Jurkat, Clone E6-1 (cell line): ENCODE data around the gene IQGAP2.
"Not testable (repeated sequence)": the region's sequence is repeated elsewhere in the genome, so short reads cannot be mapped to it uniquely, and the experiment has no call there.

Experiments used
- DNase-seq: peaks from one replicate; pipeline ENCODE4 v3.0.0-alpha.2; 2011; ENCODE audit warnings: low read depth, low spot score
- H3K4me3 ChIP-seq: 2 replicates; pipeline ENCODE4 v1.5.1; 2011; ENCODE audit warnings: mild to moderate bottlenecking, low read length, control low read depth, moderate library complexity

The IQGAP2 gene

DNA sequence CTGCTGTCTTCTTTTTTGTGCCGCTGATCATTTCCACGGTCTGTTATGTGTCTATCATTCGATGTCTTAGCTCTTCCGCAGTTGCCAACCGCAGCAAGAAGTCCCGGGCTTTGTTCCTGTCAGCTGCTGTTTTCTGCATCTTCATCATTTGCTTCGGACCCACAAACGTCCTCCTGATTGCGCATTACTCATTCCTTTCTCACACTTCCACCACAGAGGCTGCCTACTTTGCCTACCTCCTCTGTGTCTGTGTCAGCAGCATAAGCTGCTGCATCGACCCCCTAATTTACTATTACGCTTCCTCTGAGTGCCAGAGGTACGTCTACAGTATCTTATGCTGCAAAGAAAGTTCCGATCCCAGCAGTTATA is 329.9 kb downstream of the IQGAP2 start:
- H3K4me3 ChIP-seq = no peak overlapping the region
- no peak for DNase-seq

DNA sequence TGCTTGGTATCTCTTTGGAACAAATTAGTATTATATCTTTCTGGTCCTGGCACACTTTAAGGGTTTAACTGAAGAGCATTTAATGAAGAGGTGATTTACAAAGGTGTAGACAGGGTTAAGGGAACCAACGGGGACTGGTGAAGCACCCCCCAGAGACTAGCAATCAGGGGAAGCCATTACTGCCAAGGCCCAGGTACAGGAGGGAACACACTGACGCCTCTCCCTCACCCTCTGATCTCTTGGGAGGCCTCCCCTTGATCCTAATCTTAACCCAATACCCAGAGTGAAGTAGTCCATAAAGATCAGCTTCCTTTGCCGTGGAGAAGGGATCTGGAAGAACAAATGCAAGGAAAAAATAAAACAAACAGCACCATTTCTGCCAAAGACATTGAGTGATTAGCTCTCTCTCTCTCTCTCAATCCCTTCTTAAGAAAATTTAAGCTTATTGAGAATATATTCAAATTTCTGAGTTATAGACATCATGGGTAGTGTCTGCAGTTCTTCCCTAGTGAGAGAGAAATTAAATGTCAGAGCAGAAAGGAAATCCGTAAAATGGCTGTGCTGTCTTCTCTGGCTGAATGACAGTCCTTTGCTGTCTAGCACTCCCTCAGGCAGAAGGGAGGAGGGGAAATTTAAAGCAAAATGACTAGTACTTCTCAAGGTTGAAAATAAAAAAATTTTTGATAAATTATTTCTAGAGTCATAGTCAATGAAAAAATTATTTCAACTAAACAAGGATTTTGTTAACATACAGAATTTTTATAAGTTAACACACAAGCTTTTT is 332.9 kb downstream of the IQGAP2 start:
- no peak overlapping the region for H3K4me3 ChIP-seq
- no peak for DNase-seq

DNA sequence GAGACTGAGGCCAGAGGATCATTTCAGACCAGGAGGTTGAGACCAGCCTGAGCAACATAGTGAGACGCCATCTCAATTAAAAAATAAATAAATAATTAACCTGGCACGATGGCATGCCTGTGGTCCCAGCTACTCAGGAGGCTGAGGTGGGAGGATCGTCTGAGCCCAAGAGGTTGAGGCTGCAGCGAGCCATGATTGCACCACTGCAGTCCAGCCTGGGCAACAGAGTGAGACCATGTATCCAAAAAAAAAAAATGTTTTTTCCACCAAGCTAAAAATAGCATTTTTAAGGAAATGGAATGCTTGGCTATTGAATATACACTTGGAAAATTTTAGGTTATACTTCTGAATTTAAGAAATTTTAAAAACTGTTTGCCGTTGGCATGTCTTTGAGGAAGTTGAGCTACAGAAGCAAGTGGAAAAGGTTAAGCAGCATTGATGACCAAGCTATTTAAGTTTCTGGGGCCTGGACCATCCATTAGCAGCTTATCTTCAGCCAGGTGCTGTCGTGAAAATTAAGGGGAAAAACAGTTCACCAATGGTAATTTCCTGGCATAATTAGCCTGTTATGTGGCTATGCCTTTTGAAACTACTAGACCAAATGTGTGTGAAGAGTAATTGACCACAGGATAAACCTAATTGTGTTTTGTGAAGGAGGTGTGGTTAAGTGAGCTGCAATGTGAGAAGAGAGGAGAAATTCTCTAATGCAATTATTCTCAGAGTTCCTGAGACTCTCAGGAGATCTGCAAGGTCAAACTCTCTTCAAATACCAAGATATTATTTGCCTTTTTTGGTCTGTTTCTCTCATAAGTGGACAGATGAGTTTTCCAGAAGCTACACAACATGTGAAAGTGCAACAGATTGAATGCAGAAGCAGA is 333.8 kb downstream of the IQGAP2 start:
- DNase-seq = no peak
- no peak overlapping the region for H3K4me3 ChIP-seq

DNA sequence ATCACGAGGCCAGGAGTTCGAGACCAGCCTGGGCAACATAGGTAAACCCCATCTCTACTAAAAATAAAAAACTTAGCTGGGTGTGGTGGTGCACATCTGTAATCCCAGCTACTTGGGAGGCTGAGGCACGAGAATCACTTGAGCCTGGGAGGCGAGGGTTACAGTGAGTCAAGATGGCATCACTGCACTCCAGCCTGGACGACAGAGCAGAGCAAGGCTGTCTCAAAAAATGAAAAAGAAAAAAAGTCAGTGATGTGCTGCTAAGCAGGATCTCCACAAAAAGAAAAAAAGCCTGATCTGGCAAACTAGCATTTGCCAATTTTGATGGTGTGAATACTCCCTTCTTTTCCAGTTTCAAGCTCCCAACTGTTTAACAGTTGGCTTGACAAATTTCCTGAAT is 334.8 kb downstream of the IQGAP2 start:
- no peak overlapping the region for H3K4me3 ChIP-seq
- no peak for DNase-seq

DNA sequence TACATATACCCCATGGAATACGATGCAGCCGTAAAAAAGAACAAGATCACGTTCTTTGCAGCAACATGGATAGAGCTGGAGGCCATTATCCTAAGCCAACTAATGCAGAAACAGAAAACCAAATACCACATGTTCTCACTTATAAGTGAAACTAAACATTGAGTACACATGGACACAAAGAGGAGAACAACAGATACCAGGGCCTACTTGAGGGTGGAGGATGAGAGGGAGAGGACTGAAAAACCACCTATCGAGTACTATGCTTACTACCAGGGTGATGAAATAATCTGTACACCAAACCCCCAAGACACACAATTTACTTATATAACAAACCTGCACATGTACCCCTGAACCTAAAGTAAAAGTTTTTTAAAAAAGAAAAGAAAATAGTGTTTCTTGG is 338.4 kb downstream of the IQGAP2 start:
- not testable (repeated sequence) for DNase-seq, H3K4me3 ChIP-seq

DNA sequence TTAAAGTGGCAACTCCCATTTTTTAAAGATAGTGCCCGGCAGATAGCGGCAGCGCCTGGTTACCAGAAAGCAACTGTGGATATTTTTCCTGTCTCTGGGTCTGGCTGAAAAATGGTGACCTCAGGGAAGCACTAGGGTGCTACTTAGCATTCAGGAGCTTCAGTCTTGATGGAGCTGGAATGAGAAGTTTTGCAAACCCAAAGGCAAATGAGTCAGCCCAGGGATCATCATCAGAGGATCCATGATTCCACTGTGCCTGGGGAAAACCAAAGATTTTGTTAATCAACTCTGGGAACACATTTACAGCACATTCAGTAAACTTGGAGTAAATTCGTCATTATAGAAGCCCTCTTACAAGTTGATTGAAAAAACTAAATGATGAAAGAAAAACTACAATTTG is 339.5 kb downstream of the IQGAP2 start:
- no peak overlapping the region for H3K4me3 ChIP-seq
- no peak for DNase-seq

DNA sequence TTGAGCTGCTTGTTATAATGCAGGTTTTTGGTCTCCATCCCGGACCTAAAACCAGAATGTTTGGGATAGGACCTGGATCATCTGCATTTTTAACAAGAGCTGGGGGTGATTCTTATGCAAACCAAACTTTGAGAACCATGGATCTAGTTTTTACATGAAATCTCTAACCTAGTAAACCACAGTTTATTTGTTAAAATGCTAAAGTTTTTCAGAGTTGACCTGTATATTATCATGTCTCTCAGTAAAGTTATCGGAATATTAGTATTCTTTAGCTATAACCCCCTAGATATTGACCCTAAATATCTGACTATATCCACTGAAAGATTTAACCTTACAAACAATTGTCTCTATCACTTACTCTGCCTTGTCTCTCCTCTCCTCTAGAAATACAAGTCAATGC is 341.5 kb downstream of the IQGAP2 start:
- DNase-seq = no peak
- H3K4me3 ChIP-seq = no peak overlapping the region

DNA sequence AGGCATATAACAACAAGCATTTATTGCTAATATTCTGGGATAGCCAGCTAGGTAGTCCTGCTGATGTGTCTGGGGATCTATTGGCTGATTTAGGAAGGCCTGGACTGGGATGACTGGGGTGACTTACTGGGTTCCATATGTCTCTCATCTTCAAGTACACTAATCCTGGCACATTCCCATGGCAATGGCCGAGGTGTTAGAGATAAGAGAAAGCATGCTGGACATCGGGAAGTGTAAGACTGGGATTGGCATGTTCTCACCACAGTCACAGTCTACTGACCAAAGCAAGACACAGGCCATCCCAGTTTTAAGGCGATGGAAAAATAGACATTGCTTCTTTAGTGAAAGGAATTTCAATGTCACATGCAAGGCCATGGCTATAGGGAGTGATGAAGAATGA is 342.6 kb downstream of the IQGAP2 start:
- DNase-seq = no peak
- no peak overlapping the region for H3K4me3 ChIP-seq

DNA sequence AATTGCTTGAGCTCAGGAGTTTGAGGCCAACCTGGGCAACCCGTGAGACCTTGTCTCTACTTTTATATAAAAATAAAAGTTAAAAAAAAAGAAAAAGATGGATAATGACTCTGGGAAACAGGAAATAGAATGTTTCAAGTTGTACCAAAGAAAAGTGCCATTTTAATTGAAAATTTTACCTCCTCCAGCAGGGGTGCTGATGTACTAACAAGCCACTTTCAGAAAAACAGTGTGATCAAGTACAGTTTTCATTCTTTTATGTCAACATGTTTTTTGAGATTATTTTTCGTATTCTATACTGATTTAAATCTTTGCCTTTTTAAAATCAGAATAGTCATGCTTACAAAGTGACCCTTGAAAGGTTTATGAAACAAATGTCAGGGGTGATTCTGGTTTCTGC is 343.6 kb downstream of the IQGAP2 start:
- no peak overlapping the region for H3K4me3 ChIP-seq
- no peak for DNase-seq

DNA sequence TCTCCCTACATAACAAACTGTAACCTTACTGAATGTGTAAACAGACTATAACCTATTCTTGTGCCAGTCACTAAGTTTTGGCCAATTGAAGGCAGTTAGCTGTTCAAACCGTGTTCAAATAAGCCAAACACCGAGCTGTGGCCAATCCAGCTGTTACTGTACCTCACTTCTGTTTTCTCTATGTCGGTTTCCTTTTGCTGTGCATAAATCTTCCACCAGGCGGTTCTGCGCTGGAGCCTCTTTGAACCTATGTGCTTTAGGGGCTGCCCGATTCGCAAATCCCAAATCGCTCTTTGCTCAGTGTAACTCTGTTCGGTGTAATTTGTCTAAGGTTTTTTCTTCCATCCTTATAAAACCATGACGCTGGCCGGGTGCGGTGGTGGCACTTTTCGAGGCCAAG is 344.6 kb downstream of the IQGAP2 start:
- H3K4me3 ChIP-seq = no peak overlapping the region
- no peak for DNase-seq

DNA sequence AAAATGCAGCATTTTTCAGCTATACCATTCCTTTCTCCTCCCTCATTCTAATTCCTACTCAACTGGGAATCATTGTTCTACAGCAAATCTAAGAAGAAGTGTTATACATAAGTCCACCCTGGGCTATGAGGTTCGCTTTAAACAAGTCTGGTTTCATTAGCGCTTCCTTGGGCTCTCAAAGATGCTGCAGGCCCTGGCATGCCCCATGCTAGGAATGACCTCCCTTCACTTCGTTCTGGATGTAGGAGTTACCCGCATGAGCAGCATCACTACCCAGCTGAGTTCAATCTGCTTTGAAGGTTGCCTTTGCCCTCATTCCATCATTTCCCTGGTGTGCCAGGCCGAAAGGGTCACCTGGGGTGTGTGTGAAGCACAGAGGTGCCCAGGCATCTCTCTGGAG is 348.2 kb downstream of the IQGAP2 start:
- H3K4me3 ChIP-seq = no peak overlapping the region
- DNase-seq = no peak

DNA sequence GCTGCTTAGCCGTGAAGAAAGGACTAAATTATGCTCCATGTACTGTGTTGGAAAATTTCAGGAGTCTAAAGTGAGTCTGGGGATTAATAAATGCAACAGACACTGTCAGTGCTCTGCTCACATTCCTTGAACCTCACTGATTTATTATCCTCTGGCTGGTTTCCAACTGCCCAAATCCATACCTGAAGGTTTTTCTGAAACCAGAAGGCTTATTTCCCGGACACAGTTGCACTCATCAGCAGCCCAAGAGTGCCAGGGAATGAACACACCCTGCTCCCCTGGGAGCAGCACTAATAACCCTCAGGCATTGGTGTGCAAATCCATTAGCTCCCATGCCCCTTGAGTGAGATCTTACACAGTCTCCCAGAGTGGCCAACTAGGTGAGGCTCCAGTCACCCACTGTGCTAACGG is 351.6 kb downstream of the IQGAP2 start:
- no peak for DNase-seq
- H3K4me3 ChIP-seq = no peak overlapping the region

DNA sequence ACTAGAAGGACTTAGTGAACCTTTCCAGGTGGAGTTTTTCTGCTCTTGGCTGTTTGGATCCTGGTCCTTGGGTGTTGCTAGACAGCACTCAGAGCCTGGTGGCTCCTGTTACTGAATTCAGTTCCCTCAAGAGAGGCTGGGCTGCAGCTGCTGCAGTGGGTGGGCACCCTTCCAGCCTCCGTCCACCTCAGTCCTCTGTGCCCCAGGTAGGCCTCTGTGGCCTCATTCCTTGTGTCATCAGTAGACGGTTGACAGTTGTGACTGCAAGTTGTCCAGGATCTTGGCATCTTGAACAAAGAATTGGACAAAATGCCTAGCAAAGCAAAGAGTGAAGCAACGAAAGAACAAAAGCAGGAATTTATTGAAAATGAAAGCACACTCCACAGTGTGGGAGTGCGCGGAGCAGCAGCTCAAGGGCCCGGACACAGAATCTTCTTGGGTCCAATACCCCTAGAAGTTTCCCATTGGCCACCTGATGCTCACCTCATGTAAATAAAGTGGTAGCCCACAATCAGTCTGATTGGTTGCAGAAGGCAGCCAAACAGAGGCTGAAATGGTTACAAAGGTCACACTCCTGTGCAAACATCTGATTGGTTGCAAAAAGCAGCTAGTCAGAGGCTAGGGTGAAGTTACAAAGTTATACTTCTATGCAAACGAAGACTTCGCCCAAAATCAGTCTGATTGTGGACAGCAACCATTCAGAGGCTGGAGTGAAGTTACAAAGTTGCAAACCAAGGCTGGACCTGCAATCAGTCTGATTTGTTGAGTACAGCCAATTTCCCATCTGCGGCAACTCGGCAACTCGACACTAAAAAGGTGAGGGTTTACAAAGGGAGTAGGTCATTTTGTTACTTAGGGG is 352.9 kb downstream of the IQGAP2 start:
- no peak overlapping the region for H3K4me3 ChIP-seq
- no peak for DNase-seq

DNA sequence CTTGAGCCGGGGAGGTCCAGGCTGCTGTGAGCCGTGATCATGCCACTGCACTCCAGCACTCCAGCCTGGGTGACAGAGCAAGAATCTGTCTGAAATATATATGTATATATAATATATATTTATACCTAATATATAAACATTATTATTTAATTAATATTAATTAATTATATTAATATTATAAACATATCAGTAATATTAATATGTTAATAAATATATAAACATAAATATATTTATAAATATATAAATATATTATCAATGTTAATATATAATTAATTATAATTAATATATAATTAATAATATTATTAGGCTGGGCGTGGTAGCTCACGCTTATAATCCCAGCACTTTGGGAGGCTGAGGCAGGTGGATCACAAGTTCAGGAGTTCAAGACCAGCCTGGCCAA is 354.0 kb downstream of the IQGAP2 start:
- DNase-seq = no peak

More for the DNA sequence above, 354.0 kb downstream of the IQGAP2 start:
- no peak overlapping the region for H3K4me3 ChIP-seq
